Mesothelial cell of epicardium (in vitro differentiated cells): Measurements from ENCODE around the gene TMEM187. TPM values are rescaled to one million over a fixed set of nuclear protein-coding genes. Genes with fewer than 3 reads are reported as not detected.

Experiments used
- DNase-seq, 2 experiments: peaks; one replicate each; pipeline ENCODE4 v3.0.0; 2021; ENCODE audit warnings: low spot score in 2 of 2; ENCODE audit not compliant: unreplicated experiment in 2 of 2
- H3K27ac Mint-ChIP-seq: 2 replicates; pipeline ENCODE4 v1.8.0; 2021; ENCODE audit warnings: mixed read lengths
- H3K27me3 Mint-ChIP-seq: 2 replicates; pipeline ENCODE4 v1.8.0; 2021; ENCODE audit warnings: low read depth, mixed read lengths
- H3K36me3 Mint-ChIP-seq: 2 replicates; pipeline ENCODE4 v1.8.0; 2021; ENCODE audit warnings: mixed read lengths
- H3K4me1 Mint-ChIP-seq: 2 replicates; pipeline ENCODE4 v1.8.0; 2021; ENCODE audit warnings: mixed read lengths
- H3K4me3 Mint-ChIP-seq: 2 replicates; pipeline ENCODE4 v1.8.0; 2021; ENCODE audit warnings: mild to moderate bottlenecking, moderate library complexity, mixed read lengths
- H3K9me3 Mint-ChIP-seq: 2 replicates; pipeline ENCODE4 v1.8.0; 2021; ENCODE audit warnings: mixed read lengths
- CTCF ChIP-seq: fragments of 200-600 bp; sonication (generic); IDR thresholded peaks from one replicate; pipeline ENCODE4 v1.5.0; 2021; ENCODE audit warnings: antibody characterized with exemption; ENCODE audit not compliant: unreplicated experiment
- total RNA-seq: library from RNA; stranded (reverse); gene quantifications from 3 replicates; pipeline ENCODE4 v1.2.1, GENCODE V29; 2021

TMEM187 gene
- total RNA-seq, 1 donor from 2014 or later, result 15.0 TPM

GRCh38 chrX:153981231-153981630 is 8.7 kb downstream of the TMEM187 start:
- Mint-ChIP-seq H3K4me1 (no peaks in the 10 kb centered on the region), H3K27me3 (no peaks in the 10 kb centered on the region), H3K4me3 (no peak overlapping the region), H3K9me3 (no peaks in the 10 kb centered on the region), H3K36me3 (peaks cover 14% of the 10 kb centered on the region), H3K27ac (no peak overlapping the region)
- DNase-seq, result no peak
- TF ChIP-seq CTCF, result no peak

- no peak overlapping the region for H3K27ac Mint-ChIP-seq
- no peak for TF ChIP-seq CTCF
- H3K4me1 Mint-ChIP-seq, result no peaks in the 10 kb centered on the region
- peaks cover 14% of the 10 kb centered on the region for H3K36me3 Mint-ChIP-seq
- DNase-seq, result no peak
- no peaks in the 10 kb centered on the region for H3K27me3 Mint-ChIP-seq
- H3K4me3 Mint-ChIP-seq, result no peak overlapping the region
- no peaks in the 10 kb centered on the region for H3K9me3 Mint-ChIP-seq
These were observed 9.4 kb downstream of the TMEM187 start for GRCh38 chrX:153981771-153982533.

- Mint-ChIP-seq H3K27me3 (no peaks in the 10 kb centered on the region), H3K4me1 (no peaks in the 10 kb centered on the region), H3K4me3 (no peak overlapping the region), H3K9me3 (no peaks in the 10 kb centered on the region), H3K36me3 (peaks cover 14% of the 10 kb centered on the region), H3K27ac (no peak overlapping the region)
- DNase-seq, result no peak
- TF ChIP-seq CTCF, result no peak
These were observed 10.8 kb downstream of the TMEM187 start for GRCh38 chrX:153983321-153983801.

- no peak overlapping the region for H3K27ac Mint-ChIP-seq
- H3K9me3 Mint-ChIP-seq, result no peaks in the 10 kb centered on the region
- TF ChIP-seq CTCF, result no peak
- DNase-seq, result no peak
- H3K4me1 Mint-ChIP-seq, result no peaks in the 10 kb centered on the region
- no peaks in the 10 kb centered on the region for H3K27me3 Mint-ChIP-seq
- H3K36me3 Mint-ChIP-seq, result peaks cover 14% of the 10 kb centered on the region
- no peak overlapping the region for H3K4me3 Mint-ChIP-seq
These were observed 12.0 kb downstream of the TMEM187 start for GRCh38 chrX:153984351-153985178.

DNA sequence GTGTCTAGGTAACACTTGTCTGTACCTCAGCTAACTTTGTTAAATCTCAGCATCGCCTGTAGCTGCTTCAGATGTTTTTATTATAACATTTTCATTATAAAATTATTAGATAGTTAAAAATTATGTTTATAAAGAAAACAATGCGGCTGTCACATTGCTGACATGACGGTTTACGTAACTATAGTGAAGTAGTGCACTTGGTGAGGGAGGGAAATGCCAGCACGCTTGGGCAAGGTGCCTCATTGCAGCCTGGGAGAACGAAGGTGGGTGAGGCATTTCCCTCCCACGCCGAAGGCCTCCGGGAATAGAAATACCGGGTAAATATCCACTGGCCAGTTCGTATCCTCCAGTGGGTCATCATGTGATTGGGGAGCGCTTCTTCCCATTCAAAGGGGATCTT is 15.9 kb downstream of the TMEM187 start:
- Mint-ChIP-seq H3K36me3 (no peaks in the 10 kb centered on the region), H3K4me3 (no peak overlapping the region), H3K9me3 (peaks cover 3% of the 10 kb centered on the region), H3K27ac (no peak overlapping the region), H3K4me1 (no peaks in the 10 kb centered on the region), H3K27me3 (no peaks in the 10 kb centered on the region)
- no peak for TF ChIP-seq CTCF
- DNase-seq, result no peak
